GM23338 (cell line): ENCODE measurements around the gene PACS1. TPM values are rescaled to one million over a fixed set of nuclear protein-coding genes. Genes with fewer than 3 reads are reported as not detected.

Experiments used
- ATAC-seq: fragments of 200-7000 bp; cut with Tn5 transposase; 3 replicates; pipeline ENCODE4 v1.9.1; 2020
- DNase-seq: peaks from one replicate; pipeline ENCODE4 v3.0.0-alpha.2; 2015; ENCODE audit warnings: low spot score
- H2AFZ ChIP-seq: fragments of 200-600 bp; sonication (generic); 2 replicates; pipeline ENCODE4 v1.8.0; 2016; ENCODE audit warnings: antibody characterized with exemption, mild to moderate bottlenecking, moderate library complexity
- H3F3A ChIP-seq: fragments of 200-600 bp; sonication (generic); replicated peaks from 2 replicates; pipeline ENCODE4 v1.8.0; 2017; ENCODE audit warnings: antibody characterized with exemption, mixed run types, low read depth
- H3K27ac ChIP-seq: fragments of 200-600 bp; sonication (generic); 2 replicates; pipeline ENCODE4 v1.6.1; 2016; ENCODE audit warnings: low read depth
- H3K27me3 ChIP-seq: fragments of 200-600 bp; sonication (generic); 2 replicates; pipeline ENCODE4 v1.8.0; 2016; ENCODE audit warnings: mild to moderate bottlenecking, mixed run types, moderate library complexity; ENCODE audit not compliant: insufficient read depth
- H3K36me3 ChIP-seq: fragments of 200-600 bp; sonication (generic); 2 replicates; pipeline ENCODE4 v1.8.0; 2016; ENCODE audit warnings: mild to moderate bottlenecking; ENCODE audit not compliant: insufficient read depth
- H3K4me1 ChIP-seq: fragments of 200-600 bp; sonication (generic); 2 replicates; pipeline ENCODE4 v1.8.0; 2016; ENCODE audit warnings: mild to moderate bottlenecking, moderate library complexity; ENCODE audit not compliant: insufficient read depth
- H3K4me2 ChIP-seq: fragments of 200-600 bp; sonication (generic); 2 replicates; pipeline ENCODE4 v1.7.1; 2017; ENCODE audit warnings: mixed run types
- H3K4me3 ChIP-seq: fragments of 200-600 bp; sonication (generic); 2 replicates; pipeline ENCODE4 v1.6.1; 2016; ENCODE audit warnings: mixed run types
- H3K79me2 ChIP-seq: fragments of 200-600 bp; sonication (generic); replicated peaks from 2 replicates; pipeline ENCODE4 v1.8.0; 2017; ENCODE audit warnings: mild to moderate bottlenecking; ENCODE audit not compliant: insufficient read depth
- H3K9me2 ChIP-seq: fragments of 200-600 bp; sonication (generic); 2 replicates; pipeline ENCODE4 v1.8.0; 2017; ENCODE audit not compliant: insufficient read depth
- H4K20me1 ChIP-seq: fragments of 200-600 bp; sonication (generic); replicated peaks from 2 replicates; pipeline ENCODE4 v1.8.0; 2017; ENCODE audit warnings: mild to moderate bottlenecking; ENCODE audit not compliant: insufficient read depth
- H3K27ac Mint-ChIP-seq: 2 replicates; pipeline ENCODE4 v1.8.0; 2020; ENCODE audit warnings: inconsistent platforms, mild to moderate bottlenecking, moderate library complexity, mixed read lengths
- H3K27me3 Mint-ChIP-seq: 3 replicates; pipeline ENCODE4 v1.8.0; 2022; ENCODE audit warnings: low read depth, mild to moderate bottlenecking, moderate library complexity, mixed read lengths, inconsistent platforms; ENCODE audit not compliant: insufficient read depth, poor library complexity
- H3K36me3 Mint-ChIP-seq: 3 replicates; pipeline ENCODE4 v1.8.0; 2021; ENCODE audit warnings: low read depth, mild to moderate bottlenecking, inconsistent platforms, moderate library complexity, mixed read lengths
- H3K4me1 Mint-ChIP-seq: 3 replicates; pipeline ENCODE4 v1.8.0; 2020; ENCODE audit warnings: mild to moderate bottlenecking, inconsistent platforms, mixed read lengths
- H3K4me3 Mint-ChIP-seq: 3 replicates; pipeline ENCODE4 v1.8.0; 2021; ENCODE audit warnings: moderate library complexity, mild to moderate bottlenecking, inconsistent platforms, mixed read lengths
- H3K9me3 Mint-ChIP-seq: 3 replicates; pipeline ENCODE4 v1.8.0; 2020; ENCODE audit warnings: moderate library complexity, mild to moderate bottlenecking, inconsistent platforms, mixed read lengths
- CREB1 ChIP-seq: fragments of 250-450 bp; sonication (Bioruptor Pico); IDR thresholded peaks from 2 replicates; pipeline ENCODE4 v1.5.0; 2020; ENCODE audit warnings: low read depth, mild to moderate bottlenecking, moderate library complexity
- JUNB ChIP-seq: IDR thresholded peaks from one replicate; pipeline ENCODE4 v1.6.1; 2016; ENCODE audit warnings: antibody characterized with exemption; ENCODE audit not compliant: unreplicated experiment
- NANOG ChIP-seq: IDR thresholded peaks from 2 replicates; pipeline ENCODE4 v1.6.1; 2016; ENCODE audit warnings: antibody characterized with exemption, borderline replicate concordance
- POLR2AphosphoS5 ChIP-seq: IDR thresholded peaks from 2 replicates; pipeline ENCODE4 v1.6.1; 2016; ENCODE audit warnings: antibody characterized with exemption, low read depth
- polyA plus RNA-seq: library from polyadenylated mRNA; unstranded; fragments of >200 nt; fragmentation: Nextera tagmentation; extraction: Ambion mirVana; gene quantifications from 2 replicates; pipeline ENCODE4 v1.2.1, GENCODE V29; 2016
- total RNA-seq: library from RNA; depleted of rRNA; stranded (reverse); fragments of >200 nt; shearing (Covaris generic); gene quantifications from 2 replicates; pipeline ENCODE4 v1.2.3, GENCODE V29; 2014
- TF ChIP-seq, protein P1 (sequence below): fragments of 250-450 bp; sonication (Bioruptor Pico); IDR thresholded peaks from 2 replicates; pipeline ENCODE4 v1.5.0; 2020; ENCODE audit warnings: mild to moderate bottlenecking, moderate library complexity
- TF ChIP-seq, protein P2 (sequence below): IDR thresholded peaks from one replicate; pipeline ENCODE4 v1.6.1; 2018; ENCODE audit warnings: antibody characterized with exemption; ENCODE audit not compliant: unreplicated experiment
- TF ChIP-seq, protein P3 (sequence below), 2 experiments: fragments of 200-600 bp in 1 of 2; sonication (generic) in 1 of 2; conservative IDR thresholded peaks; 2 replicates each; pipeline versions ENCODE4 v1.5.1 to v1.6.1; 2016 to 2017; ENCODE audit warnings: antibody characterized with exemption in 2 of 2, low read depth in 2 of 2, mild to moderate bottlenecking in 2 of 2, moderate library complexity in 1 of 2

The PACS1 gene
- total and polyA plus RNA-seq, 2 experiments from 2014 or later = 8.0 to 37.5 TPM

DNA sequence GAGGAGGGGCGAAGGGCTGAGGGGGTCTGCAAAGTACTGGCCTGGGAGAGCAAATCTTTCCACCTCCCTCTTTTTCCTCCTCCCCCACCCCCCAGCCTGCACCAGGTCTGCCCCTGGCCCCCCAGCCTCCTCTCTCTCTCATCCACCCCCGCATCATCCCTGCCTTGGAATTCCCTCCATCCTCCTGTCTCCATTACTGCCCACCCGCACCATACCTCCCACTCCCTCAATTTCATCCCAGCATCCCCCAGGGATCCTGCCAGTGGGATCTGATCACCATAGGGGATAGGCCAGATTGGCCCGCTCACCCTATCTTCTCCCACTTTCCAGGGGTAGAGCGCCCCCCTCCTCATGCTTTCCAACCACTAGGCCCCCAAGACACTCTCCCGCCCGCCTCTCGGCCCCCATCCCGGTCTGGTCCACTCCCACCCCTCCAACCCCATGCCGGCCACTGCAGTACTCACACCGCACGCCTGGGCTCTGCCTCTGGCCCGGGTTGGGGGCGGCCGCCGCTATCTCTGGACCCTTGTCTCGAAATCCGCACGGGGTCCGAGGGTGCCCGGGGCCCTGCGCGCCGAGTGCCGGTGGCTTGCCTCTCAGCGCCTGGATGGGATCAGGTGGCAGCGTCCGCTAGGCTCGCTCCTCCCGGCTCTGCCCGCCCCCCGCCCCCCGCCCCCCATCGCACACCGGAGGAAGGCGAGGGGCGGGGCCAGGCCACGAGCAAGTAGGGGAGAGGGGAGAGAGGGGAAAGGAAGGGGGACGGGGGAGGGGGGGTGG is 21.3 kb upstream of the PACS1 start, which contains the start of gene GAL3ST3:
Gene GAL3ST3, minus strand, starts transcription at position 615 of the 777 bp plus-strand sequence. CDS start 3,746 bp downstream, outside the sequence.
- TF ChIP-seq, protein P1, sequence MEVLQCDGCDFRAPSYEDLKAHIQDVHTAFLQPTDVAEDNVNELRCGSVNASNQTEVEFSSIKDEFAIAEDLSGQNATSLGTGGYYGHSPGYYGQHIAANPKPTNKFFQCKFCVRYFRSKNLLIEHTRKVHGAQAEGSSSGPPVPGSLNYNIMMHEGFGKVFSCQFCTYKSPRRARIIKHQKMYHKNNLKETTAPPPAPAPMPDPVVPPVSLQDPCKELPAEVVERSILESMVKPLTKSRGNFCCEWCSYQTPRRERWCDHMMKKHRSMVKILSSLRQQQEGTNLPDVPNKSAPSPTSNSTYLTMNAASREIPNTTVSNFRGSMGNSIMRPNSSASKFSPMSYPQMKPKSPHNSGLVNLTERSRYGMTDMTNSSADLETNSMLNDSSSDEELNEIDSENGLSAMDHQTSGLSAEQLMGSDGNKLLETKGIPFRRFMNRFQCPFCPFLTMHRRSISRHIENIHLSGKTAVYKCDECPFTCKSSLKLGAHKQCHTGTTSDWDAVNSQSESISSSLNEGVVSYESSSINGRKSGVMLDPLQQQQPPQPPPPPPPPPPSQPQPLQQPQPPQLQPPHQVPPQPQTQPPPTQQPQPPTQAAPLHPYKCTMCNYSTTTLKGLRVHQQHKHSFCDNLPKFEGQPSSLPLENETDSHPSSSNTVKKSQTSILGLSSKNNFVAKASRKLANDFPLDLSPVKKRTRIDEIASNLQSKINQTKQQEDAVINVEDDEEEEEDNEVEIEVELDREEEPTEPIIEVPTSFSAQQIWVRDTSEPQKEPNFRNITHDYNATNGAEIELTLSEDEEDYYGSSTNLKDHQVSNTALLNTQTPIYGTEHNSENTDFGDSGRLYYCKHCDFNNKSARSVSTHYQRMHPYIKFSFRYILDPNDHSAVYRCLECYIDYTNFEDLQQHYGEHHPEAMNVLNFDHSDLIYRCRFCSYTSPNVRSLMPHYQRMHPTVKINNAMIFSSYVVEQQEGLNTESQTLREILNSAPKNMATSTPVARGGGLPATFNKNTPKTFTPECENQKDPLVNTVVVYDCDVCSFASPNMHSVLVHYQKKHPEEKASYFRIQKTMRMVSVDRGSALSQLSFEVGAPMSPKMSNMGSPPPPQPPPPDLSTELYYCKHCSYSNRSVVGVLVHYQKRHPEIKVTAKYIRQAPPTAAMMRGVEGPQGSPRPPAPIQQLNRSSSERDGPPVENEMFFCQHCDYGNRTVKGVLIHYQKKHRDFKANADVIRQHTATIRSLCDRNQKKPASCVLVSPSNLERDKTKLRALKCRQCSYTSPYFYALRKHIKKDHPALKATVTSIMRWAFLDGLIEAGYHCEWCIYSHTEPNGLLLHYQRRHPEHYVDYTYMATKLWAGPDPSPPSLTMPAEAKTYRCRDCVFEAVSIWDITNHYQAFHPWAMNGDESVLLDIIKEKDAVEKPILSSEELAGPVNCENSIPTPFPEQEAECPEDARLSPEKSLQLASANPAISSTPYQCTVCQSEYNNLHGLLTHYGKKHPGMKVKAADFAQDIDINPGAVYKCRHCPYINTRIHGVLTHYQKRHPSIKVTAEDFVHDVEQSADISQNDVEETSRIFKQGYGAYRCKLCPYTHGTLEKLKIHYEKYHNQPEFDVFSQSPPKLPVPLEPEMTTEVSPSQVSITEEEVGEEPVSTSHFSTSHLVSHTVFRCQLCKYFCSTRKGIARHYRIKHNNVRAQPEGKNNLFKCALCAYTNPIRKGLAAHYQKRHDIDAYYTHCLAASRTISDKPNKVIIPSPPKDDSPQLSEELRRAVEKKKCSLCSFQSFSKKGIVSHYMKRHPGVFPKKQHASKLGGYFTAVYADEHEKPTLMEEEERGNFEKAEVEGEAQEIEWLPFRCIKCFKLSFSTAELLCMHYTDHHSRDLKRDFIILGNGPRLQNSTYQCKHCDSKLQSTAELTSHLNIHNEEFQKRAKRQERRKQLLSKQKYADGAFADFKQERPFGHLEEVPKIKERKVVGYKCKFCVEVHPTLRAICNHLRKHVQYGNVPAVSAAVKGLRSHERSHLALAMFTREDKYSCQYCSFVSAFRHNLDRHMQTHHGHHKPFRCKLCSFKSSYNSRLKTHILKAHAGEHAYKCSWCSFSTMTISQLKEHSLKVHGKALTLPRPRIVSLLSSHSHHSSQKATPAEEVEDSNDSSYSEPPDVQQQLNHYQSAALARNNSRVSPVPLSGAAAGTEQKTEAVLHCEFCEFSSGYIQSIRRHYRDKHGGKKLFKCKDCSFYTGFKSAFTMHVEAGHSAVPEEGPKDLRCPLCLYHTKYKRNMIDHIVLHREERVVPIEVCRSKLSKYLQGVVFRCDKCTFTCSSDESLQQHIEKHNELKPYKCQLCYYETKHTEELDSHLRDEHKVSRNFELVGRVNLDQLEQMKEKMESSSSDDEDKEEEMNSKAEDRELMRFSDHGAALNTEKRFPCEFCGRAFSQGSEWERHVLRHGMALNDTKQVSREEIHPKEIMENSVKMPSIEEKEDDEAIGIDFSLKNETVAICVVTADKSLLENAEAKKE = no peak
- TF ChIP-seq, protein P2, sequence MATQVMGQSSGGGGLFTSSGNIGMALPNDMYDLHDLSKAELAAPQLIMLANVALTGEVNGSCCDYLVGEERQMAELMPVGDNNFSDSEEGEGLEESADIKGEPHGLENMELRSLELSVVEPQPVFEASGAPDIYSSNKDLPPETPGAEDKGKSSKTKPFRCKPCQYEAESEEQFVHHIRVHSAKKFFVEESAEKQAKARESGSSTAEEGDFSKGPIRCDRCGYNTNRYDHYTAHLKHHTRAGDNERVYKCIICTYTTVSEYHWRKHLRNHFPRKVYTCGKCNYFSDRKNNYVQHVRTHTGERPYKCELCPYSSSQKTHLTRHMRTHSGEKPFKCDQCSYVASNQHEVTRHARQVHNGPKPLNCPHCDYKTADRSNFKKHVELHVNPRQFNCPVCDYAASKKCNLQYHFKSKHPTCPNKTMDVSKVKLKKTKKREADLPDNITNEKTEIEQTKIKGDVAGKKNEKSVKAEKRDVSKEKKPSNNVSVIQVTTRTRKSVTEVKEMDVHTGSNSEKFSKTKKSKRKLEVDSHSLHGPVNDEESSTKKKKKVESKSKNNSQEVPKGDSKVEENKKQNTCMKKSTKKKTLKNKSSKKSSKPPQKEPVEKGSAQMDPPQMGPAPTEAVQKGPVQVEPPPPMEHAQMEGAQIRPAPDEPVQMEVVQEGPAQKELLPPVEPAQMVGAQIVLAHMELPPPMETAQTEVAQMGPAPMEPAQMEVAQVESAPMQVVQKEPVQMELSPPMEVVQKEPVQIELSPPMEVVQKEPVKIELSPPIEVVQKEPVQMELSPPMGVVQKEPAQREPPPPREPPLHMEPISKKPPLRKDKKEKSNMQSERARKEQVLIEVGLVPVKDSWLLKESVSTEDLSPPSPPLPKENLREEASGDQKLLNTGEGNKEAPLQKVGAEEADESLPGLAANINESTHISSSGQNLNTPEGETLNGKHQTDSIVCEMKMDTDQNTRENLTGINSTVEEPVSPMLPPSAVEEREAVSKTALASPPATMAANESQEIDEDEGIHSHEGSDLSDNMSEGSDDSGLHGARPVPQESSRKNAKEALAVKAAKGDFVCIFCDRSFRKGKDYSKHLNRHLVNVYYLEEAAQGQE = no peak
- TF ChIP-seq CREB1 (CRISPR knock-in tag) = no peak
- no peak for TF ChIP-seq NANOG
- peak; percentile 81 for TF ChIP-seq POLR2AphosphoS5
- no peak for TF ChIP-seq JUNB
- TF ChIP-seq, protein P3, sequence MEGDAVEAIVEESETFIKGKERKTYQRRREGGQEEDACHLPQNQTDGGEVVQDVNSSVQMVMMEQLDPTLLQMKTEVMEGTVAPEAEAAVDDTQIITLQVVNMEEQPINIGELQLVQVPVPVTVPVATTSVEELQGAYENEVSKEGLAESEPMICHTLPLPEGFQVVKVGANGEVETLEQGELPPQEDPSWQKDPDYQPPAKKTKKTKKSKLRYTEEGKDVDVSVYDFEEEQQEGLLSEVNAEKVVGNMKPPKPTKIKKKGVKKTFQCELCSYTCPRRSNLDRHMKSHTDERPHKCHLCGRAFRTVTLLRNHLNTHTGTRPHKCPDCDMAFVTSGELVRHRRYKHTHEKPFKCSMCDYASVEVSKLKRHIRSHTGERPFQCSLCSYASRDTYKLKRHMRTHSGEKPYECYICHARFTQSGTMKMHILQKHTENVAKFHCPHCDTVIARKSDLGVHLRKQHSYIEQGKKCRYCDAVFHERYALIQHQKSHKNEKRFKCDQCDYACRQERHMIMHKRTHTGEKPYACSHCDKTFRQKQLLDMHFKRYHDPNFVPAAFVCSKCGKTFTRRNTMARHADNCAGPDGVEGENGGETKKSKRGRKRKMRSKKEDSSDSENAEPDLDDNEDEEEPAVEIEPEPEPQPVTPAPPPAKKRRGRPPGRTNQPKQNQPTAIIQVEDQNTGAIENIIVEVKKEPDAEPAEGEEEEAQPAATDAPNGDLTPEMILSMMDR (conservative IDR thresholded peaks at IDR 0.05; ENCODE audit: low read depth in 2 of 2) = peak in 1 of 2 experiments; percentile 29; a peak in 2 of 4 replicates
- Histone ChIP-seq H3K4me3 (peak within 1 kb of the TSS; percentile 81), H4K20me1 (peaks cover 8% of the 10 kb centered on the region), H2AFZ (peak within 1 kb of the TSS; percentile 86; the same call in 1 of the 2 replicates), H3K36me3 (no peaks in the 10 kb centered on the region), H3K4me1 (peaks cover 24% of the 10 kb centered on the region), H3K27ac (no peak within 1 kb of the TSS), H3K4me2 (peak within 1 kb of the TSS; percentile 84), H3K9me2 (no peaks in the 10 kb centered on the region), H3F3A (peaks cover 21% of the 10 kb centered on the region; the same call in 1 of the 2 replicates), H3K79me2 (peaks cover 19% of the 10 kb centered on the region), H3K27me3 (no peaks in the 10 kb centered on the region)
- H3K27ac Mint-ChIP-seq = no peak within 1 kb of the TSS
- H3K36me3 Mint-ChIP-seq = peaks cover 26% of the 10 kb centered on the region
- H3K4me3 Mint-ChIP-seq = peak within 1 kb of the TSS; percentile 87
- H3K4me1 Mint-ChIP-seq = peaks cover 50% of the 10 kb centered on the region
- no peaks in the 10 kb centered on the region; the same call in 2 of the 3 replicates for H3K9me3 Mint-ChIP-seq
- ATAC-seq (peak; percentile 36), DNase-seq (peak; percentile 88)
- peaks cover 14% of the 10 kb centered on the region for H3K27me3 Mint-ChIP-seq
